Measurements from ENCODE around the gene DMGDH. TPM values are rescaled to one million over a fixed set of nuclear protein-coding genes. Genes with fewer than 3 reads are reported as not detected.

Gene DMGDH
- total RNA-seq, 2 experiments from 2014 or later, result 0.50 TPM; not detected in 1

DNA sequence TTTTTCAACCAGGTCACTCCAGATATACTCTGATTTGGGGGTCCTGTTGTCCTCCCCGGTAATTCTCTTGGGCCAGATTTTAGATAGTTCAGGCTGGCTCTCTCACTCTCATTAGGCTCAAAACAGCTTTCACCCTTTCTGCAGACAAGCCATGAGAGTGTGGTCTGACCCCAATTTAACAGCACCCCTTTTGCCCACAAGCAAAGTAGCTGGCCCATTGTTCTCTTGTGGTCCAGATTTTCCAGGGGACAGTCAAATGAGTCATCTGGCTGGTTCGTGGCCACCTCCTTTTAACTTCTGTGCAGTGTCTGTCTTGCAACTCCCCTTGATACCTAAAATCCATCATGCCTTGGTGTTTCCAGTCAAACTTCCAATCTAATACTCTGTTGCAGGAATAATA lies 16.6 kb upstream of the DMGDH start:
- TF ChIP-seq, protein P1, sequence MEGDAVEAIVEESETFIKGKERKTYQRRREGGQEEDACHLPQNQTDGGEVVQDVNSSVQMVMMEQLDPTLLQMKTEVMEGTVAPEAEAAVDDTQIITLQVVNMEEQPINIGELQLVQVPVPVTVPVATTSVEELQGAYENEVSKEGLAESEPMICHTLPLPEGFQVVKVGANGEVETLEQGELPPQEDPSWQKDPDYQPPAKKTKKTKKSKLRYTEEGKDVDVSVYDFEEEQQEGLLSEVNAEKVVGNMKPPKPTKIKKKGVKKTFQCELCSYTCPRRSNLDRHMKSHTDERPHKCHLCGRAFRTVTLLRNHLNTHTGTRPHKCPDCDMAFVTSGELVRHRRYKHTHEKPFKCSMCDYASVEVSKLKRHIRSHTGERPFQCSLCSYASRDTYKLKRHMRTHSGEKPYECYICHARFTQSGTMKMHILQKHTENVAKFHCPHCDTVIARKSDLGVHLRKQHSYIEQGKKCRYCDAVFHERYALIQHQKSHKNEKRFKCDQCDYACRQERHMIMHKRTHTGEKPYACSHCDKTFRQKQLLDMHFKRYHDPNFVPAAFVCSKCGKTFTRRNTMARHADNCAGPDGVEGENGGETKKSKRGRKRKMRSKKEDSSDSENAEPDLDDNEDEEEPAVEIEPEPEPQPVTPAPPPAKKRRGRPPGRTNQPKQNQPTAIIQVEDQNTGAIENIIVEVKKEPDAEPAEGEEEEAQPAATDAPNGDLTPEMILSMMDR (IDR thresholded peaks at IDR 0.05), result no peak
- DNase-seq (no peak), ATAC-seq (ENCODE audit: poor library complexity) (no peak)
- Histone ChIP-seq H3K9me3 (ENCODE audit: control insufficient read depth in 1 of 2, insufficient read depth in 1 of 2, low read length in 2 of 2) (no peaks in the 10 kb centered on the region), H3K27ac (ENCODE audit: low read depth in 1 of 2, low read length in 2 of 2) (no peak overlapping the region), H3K27me3 (ENCODE audit: control insufficient read depth in 1 of 2, insufficient read depth in 2 of 2, low read length in 2 of 2) (no peaks in the 10 kb centered on the region), H3K36me3 (ENCODE audit: insufficient read depth, low read length) (no peaks in the 10 kb centered on the region), H3K4me1 (ENCODE audit: insufficient read depth, low read length) (no peaks in the 10 kb centered on the region), H3K4me3 (ENCODE audit: low read length) (no peak overlapping the region)
- Mint-ChIP-seq H3K27ac (no peak overlapping the region), H3K27me3 (no peaks in the 10 kb centered on the region), H3K4me1 (ENCODE audit: low read depth) (no peaks in the 10 kb centered on the region), H3K36me3 (ENCODE audit: low read depth) (no peaks in the 10 kb centered on the region), H3K9me3 (no peaks in the 10 kb centered on the region), H3K4me3 (no peak overlapping the region)
- ChIA-PET POLR2A (no interaction called here), CTCF (interaction anchor here (0.5 kb wide), 1 partner anchor 8 kb away, joined by 3 read pairs; no protein-coding TSS in a partner anchor)
- intact Hi-C loops (cut with DNase I, micrococcal nuclease), result no loop called here

DNA sequence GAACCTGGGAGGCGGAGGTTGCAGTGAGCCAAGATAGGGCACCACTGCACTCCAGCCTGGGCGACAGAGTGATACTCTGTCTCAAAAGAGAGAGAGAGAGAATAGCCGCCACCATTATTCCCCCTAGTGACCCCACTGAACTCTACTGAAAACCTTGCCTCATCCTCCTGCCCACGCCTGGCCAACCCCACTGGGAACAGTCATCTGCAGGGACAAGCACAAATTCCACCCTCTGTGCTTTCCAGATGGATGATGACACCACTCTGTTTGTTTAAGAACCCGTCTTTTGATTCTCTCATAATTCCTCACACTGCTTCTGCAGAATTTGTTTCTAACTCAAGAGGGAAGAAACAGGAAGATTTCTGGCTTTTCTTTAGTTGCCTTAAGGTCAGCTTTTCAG lies 12.3 kb upstream of the DMGDH start:
- Histone ChIP-seq H3K4me1 (ENCODE audit: insufficient read depth, low read length) (no peaks in the 10 kb centered on the region), H3K27me3 (ENCODE audit: control insufficient read depth in 1 of 2, insufficient read depth in 2 of 2, low read length in 2 of 2) (no peaks in the 10 kb centered on the region), H3K36me3 (ENCODE audit: insufficient read depth, low read length) (no peaks in the 10 kb centered on the region), H3K4me3 (ENCODE audit: low read length) (no peak overlapping the region), H3K9me3 (ENCODE audit: control insufficient read depth in 1 of 2, insufficient read depth in 1 of 2, low read length in 2 of 2) (no peaks in the 10 kb centered on the region), H3K27ac (ENCODE audit: low read depth in 1 of 2, low read length in 2 of 2) (no peak overlapping the region)
- intact Hi-C loops (cut with DNase I, micrococcal nuclease), result no loop called here
- no peak for DNase-seq
- no peaks in the 10 kb centered on the region for H3K4me1 Mint-ChIP-seq (ENCODE audit: low read depth)
- no peaks in the 10 kb centered on the region for H3K27me3 Mint-ChIP-seq
- H3K36me3 Mint-ChIP-seq (ENCODE audit: low read depth), result no peaks in the 10 kb centered on the region
- TF ChIP-seq, protein P1 (IDR thresholded peaks at IDR 0.05), result no peak
- no peak overlapping the region for H3K27ac Mint-ChIP-seq
- H3K9me3 Mint-ChIP-seq, result no peaks in the 10 kb centered on the region
- ATAC-seq (ENCODE audit: poor library complexity), result no peak
- CTCF ChIA-PET, result no interaction called here
- POLR2A ChIA-PET, result no interaction called here
- no peak overlapping the region for H3K4me3 Mint-ChIP-seq

DNA sequence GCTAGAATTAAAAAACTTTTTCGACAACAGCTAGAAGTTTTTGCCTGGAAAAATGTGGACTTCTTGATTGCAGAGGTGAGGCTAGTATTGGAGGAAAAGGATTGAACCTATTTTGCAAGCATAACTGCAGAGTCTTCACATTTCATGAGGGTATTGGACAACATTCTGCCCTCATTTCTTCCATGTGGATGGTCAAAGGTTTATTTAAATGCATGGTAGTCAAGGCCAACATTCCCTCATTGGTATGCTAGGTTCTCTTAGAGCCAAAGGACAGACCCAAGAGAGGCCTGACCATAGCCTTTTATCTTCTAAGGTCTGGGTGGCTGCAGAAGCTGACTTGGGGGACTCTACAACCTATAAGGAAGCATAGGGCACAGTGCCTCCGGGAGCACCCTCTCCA lies 11.3 kb upstream of the DMGDH start:
- CTCF ChIA-PET, result no interaction called here
- TF ChIP-seq, protein P1 (IDR thresholded peaks at IDR 0.05), result no peak
- Mint-ChIP-seq H3K36me3 (ENCODE audit: low read depth) (no peaks in the 10 kb centered on the region), H3K27me3 (no peaks in the 10 kb centered on the region), H3K4me3 (no peak overlapping the region), H3K9me3 (no peaks in the 10 kb centered on the region), H3K27ac (no peak overlapping the region), H3K4me1 (ENCODE audit: low read depth) (no peaks in the 10 kb centered on the region)
- no peaks in the 10 kb centered on the region for H3K27me3 ChIP-seq (ENCODE audit: control insufficient read depth in 1 of 2, insufficient read depth in 2 of 2, low read length in 2 of 2)
- H3K27ac ChIP-seq (ENCODE audit: low read depth in 1 of 2, low read length in 2 of 2), result no peak overlapping the region
- H3K4me3 ChIP-seq (ENCODE audit: low read length), result no peak overlapping the region
- POLR2A ChIA-PET, result no interaction called here
- intact Hi-C loops (cut with DNase I, micrococcal nuclease), result no loop called here
- DNase-seq (no peak), ATAC-seq (ENCODE audit: poor library complexity) (no peak)
- H3K4me1 ChIP-seq (ENCODE audit: insufficient read depth, low read length), result no peaks in the 10 kb centered on the region
- H3K9me3 ChIP-seq (ENCODE audit: control insufficient read depth in 1 of 2, insufficient read depth in 1 of 2, low read length in 2 of 2), result no peaks in the 10 kb centered on the region
- H3K36me3 ChIP-seq (ENCODE audit: insufficient read depth, low read length), result no peaks in the 10 kb centered on the region

All from CD4-positive, alpha-beta T cell (primary cell).